Measurements from ENCODE around the gene LMF1.

LMF1 gene

GRCh38 chr16:1003391-1004347, 32.9 kb upstream of the LMF1 start:
- peak; percentile 35 to 46 (median 42) for DNase-seq (ENCODE audit: low read depth in 2 of 3, low spot score in 1 of 3)

DNA sequence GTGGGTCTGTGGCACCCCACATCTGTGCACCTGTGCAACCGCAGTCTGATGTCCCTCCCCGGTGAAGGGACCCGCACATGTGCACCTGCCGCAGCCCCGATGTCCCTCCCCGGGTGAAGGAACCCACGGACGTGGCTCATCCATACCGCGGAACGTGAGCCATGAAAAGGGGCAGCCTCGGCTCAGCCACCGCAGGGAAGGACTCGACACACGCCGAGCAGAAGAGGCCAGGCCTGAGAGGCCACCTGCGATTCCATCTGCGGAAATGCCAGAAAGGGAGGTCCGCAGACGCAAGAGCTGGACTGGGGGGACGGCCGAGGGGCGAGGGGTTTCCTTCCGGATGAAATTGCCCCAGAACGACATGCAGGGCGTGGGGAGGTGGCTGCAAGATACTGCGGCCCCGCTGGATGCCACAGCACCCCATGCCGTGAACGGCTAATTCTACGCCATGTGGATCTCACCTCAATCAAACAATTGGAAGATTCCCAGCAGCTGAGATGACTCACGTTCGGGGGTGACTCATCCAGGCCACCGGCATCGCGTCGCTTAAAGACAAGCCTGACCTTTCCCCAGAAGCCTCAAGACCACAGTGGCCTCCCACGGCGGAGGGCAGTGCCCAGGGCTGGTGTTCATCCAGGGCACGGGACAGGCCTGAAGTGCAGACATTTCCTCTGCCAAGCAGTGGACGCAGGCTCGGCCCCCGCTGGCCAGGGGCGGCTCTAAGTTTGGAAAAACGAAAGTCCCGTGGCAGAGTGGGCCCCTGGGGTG, 31.8 kb upstream of the LMF1 start:
- DNase-seq (ENCODE audit: low read depth in 2 of 3, low spot score in 1 of 3): peak; percentile 77 to 85 (median 81)

DNA sequence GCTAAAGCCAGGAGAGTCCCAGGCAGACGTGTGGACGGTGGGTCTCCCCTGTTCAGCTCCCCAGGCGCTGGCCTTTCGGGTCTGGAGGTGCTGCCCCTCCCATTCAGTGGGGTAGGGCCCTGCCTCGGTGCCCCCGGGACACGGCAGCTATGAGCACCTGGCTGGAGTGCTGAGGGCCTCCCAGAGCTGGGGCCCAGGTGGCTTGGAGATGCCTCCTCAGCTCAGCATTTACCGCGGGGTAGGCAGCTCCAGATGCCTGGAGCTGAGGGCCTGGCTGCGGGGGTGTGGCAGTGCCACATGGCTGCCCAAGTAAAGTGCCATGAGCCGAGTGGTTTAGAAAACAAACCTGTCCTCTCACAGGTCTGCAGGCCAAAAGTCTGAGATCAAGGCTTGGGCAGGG, 30.3 kb upstream of the LMF1 start:
- no peak for DNase-seq (ENCODE audit: low read depth in 2 of 3, low spot score in 1 of 3)

GRCh38 chr16:1000608-1001007, 29.8 kb upstream of the LMF1 start:
- DNase-seq (ENCODE audit: low read depth in 2 of 3, low spot score in 1 of 3): no peak

- DNase-seq (ENCODE audit: low read depth in 2 of 3, low spot score in 1 of 3): no peak
Measured at GRCh38 chr16:999677-1000076, 28.9 kb upstream of the LMF1 start.

GRCh38 chr16:998615-999014, 27.8 kb upstream of the LMF1 start:
- DNase-seq (ENCODE audit: low read depth in 2 of 3, low spot score in 1 of 3): no peak

DNA sequence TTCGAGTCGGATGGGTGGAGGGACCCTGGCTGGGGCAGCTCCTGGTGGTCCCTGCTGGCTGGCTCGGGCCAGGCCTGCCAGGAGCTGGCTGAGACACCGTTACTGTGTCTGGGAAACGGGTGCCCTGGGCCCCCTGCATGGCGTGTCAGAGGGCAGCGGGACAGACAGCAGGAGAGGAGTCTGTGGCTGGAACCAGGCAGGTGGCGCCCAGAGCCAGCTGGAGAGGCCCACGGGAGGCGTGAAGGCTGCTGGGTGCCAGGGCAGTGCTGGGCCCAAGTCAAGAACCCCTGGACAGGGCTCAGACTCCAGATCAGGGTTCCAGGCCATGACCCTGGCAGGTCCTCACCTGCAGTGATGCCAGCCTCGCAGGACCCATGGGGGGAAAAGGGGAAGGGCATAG, 27.4 kb upstream of the LMF1 start:
- no peak for DNase-seq (ENCODE audit: low read depth in 2 of 3, low spot score in 1 of 3)

DNA sequence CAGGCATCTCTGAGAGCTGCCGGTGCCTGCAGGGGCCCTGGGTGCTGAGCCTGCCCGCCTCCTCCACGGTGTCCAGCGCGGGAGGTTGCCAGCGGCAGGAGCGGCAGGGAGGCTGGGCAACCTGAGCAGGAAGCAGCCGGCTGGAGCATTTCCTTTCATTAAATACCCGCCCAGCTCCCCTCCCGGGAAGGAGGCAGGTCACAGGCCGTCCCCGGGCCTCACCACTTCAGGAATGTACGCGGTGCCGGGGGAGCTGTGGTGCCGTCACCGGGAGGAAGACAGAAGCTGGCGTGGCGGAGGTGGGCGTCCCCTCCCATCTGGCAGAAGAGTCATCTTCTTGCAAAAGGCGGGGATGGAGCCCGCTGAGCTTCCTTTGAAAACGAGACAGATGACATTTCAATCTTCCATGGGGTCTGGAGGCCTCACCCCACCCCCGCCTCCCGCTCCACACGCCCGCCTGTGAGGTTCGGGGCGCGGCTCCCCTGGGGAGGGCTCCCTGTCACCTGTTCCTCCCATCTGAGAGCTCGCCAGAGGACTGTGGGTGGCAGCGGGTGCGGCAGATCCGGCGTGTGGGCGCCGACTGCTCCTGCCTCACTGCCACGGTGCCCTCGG, 26.8 kb upstream of the LMF1 start:
- DNase-seq (ENCODE audit: low read depth in 2 of 3, low spot score in 1 of 3): peak; percentile 20 to 45 (median 33)

GRCh38 chr16:996681-997080, 25.9 kb upstream of the LMF1 start:
- no peak for DNase-seq (ENCODE audit: low read depth in 2 of 3, low spot score in 1 of 3)

- no peak for DNase-seq (ENCODE audit: low read depth in 2 of 3, low spot score in 1 of 3)
Measured at GRCh38 chr16:995783-996182, 25.0 kb upstream of the LMF1 start.

DNA sequence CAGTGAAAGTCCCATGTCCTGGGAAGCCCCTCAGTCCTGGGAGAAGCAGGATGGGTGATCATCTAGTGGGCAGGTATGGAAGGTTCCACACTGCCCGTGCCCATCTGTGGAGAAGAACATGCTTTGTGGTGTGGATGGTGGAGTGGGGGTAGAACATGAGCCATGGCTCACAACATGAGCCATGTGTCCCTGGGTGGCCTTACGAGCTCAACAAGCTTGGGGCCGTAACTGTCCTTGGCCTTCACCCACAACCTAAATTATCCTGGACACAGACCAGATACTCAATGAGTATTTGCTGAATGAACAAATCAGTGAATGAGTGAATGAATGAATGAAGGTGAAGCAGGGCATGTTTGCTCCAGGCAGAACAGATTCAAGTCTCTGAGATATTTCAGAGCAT, 24.3 kb upstream of the LMF1 start:
- no peak for DNase-seq (ENCODE audit: low read depth in 2 of 3, low spot score in 1 of 3)

GRCh38 chr16:993731-994130, 22.9 kb upstream of the LMF1 start:
- no peak for DNase-seq (ENCODE audit: low read depth in 2 of 3, low spot score in 1 of 3)

DNA sequence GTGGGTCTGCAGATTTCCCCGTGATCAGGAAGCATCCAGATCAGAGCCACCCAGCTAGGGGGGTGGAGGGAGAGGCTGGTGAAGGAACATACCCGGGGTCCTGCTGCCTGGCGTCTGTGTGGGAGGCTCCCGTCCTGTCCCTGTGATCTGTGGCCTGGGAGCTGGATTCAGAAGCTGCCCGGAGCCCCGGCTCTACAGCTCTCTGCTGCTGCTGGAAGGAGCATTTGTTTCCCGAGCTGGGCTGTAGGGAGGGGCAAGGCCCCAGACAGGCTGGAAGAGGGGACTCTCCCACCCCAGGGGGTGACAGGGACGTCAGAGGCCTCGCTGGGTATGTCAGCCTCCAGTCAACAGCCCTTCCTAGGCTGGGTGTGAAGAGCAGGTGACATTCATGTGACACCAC, 21.0 kb upstream of the LMF1 start:
- no peak for DNase-seq (ENCODE audit: low read depth in 2 of 3, low spot score in 1 of 3)

- no peak for DNase-seq (ENCODE audit: low read depth in 2 of 3, low spot score in 1 of 3)
Measured at GRCh38 chr16:991345-991744, 20.6 kb upstream of the LMF1 start.

GRCh38 chr16:990516-991291, 19.9 kb upstream of the LMF1 start:
- DNase-seq (ENCODE audit: low read depth in 2 of 3, low spot score in 1 of 3): no peak

DNA sequence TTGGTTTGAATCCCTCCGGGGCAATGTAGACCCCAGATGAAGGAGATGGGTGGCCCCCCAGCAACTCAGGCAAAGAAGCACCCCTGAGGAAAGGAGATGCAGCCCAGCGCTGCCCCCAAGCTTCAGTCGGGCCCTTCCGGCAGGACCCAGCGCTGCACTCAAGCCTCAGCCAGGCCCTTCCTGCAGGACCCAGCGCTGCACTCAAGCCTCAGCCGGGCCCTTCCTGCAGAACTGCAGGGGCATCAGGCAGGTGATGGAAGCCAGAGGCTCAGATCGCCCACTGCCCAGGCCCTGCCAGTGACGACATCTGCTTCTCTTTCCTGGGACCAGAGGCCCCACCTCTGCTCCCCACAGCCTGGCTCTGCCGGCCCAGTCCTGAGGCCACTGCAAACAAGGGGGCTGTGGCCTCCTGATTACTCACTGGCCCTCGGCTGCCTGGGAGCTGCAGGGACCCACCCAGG, 18.6 kb upstream of the LMF1 start:
- DNase-seq (ENCODE audit: low read depth in 2 of 3, low spot score in 1 of 3): no peak

- DNase-seq (ENCODE audit: low read depth in 2 of 3, low spot score in 1 of 3): no peak
Measured at GRCh38 chr16:988471-989353, 17.9 kb upstream of the LMF1 start.

DNA sequence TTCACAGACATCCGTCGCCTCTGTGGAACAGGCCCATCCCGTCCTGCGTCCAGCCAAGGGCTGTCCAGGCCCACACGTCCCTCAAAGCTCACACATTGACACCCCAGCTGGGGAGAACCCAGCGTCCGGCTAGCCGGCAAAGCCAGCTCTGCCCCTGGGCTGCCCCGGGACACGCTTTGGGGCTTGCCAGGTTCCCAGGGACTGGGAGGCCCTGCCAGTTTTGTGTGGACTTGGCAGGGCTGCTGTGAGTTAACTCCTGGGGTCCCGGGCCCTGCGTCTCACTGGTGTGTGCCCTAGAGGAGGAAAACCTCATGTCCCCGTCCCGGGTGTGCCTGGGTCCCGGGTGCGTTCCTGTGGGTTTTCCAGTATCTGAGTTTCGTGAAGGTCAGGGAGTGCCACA, 17.1 kb upstream of the LMF1 start:
- no peak for DNase-seq (ENCODE audit: low read depth in 2 of 3, low spot score in 1 of 3)

DNA sequence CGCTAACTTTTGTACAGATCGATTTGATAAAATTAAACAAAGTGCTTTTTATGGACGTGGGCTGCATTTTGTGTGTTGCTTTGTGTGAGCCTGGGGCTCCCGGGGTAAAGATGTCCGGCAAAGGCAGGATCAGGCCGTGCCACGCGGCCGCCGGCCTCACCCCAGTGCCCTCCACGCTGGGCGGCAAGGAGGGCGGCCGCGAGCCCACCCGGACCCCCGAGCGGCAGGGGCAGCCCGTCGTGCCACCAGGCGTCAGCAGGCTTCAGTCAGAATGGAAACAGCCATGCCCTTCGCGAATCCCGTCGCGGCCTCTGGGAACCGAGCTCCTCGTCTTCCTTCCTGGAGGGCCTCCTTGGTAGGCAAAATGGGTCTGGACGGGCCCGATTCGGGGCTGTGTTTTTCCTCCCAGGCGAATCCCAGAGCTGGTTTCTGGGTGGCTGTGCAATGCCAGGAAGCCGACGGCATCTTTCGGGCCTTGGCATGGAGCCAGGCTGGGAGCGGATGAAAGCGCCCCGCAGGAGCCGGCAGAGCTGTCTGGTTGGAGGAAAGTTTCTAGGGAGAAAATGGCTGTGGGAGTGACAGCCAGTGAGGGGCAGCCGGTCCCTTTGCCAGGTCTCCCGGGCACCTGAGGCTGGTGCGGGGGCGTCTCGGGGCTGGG, 16.3 kb upstream of the LMF1 start:
- no peak for DNase-seq (ENCODE audit: low read depth in 2 of 3, low spot score in 1 of 3)
